GM19397 (cell line): ENCODE measurements around the gene PTPRN2.
"Not testable (repeated sequence)": the region's sequence is repeated elsewhere in the genome, so short reads cannot be mapped to it uniquely, and the experiment has no call there.

Experiments used
- ATAC-seq: cut with Tn5 transposase; IDR thresholded peaks from one replicate; pipeline ENCODE4 v1.9.1; 2021; ENCODE audit warnings: mild to moderate bottlenecking, moderate library complexity; ENCODE audit not compliant: unreplicated experiment

PTPRN2 gene

GRCh38 chr7:157740251-157740798, 847.3 kb downstream of the PTPRN2 start:
- ATAC-seq, result no peak

- no peak for ATAC-seq
Observed at GRCh38 chr7:157739650-157740049, 848.0 kb downstream of the PTPRN2 start.

GRCh38 chr7:157739031-157739430, 848.6 kb downstream of the PTPRN2 start:
- ATAC-seq, result no peak

GRCh38 chr7:157738066-157738460, 849.6 kb downstream of the PTPRN2 start:
- ATAC-seq, result no peak

GRCh38 chr7:157737151-157738065, 850.2 kb downstream of the PTPRN2 start:
- no peak for ATAC-seq

GRCh38 chr7:157736341-157736740, 851.3 kb downstream of the PTPRN2 start:
- no peak for ATAC-seq

- no peak for ATAC-seq
Observed at GRCh38 chr7:157735826-157736225, 851.8 kb downstream of the PTPRN2 start.

GRCh38 chr7:157734676-157735640, 852.7 kb downstream of the PTPRN2 start:
- ATAC-seq, result no peak

- ATAC-seq, result not testable (repeated sequence)
Observed at GRCh38 chr7:157733760-157734395, 853.7 kb downstream of the PTPRN2 start.

- no peak for ATAC-seq
Observed at GRCh38 chr7:157731126-157731525, 856.5 kb downstream of the PTPRN2 start.

- no peak for ATAC-seq
Observed at GRCh38 chr7:157730614-157731013, 857.0 kb downstream of the PTPRN2 start.

- ATAC-seq, result no peak
Observed at GRCh38 chr7:157729566-157729965, 858.1 kb downstream of the PTPRN2 start.

- ATAC-seq, result no peak
Observed at GRCh38 chr7:157727964-157728615, 859.5 kb downstream of the PTPRN2 start.

GRCh38 chr7:157726764-157727163, 860.9 kb downstream of the PTPRN2 start:
- no peak for ATAC-seq

GRCh38 chr7:157725312-157725711, 862.3 kb downstream of the PTPRN2 start:
- not testable (repeated sequence) for ATAC-seq

- no peak for ATAC-seq
Observed at GRCh38 chr7:157723205-157723604, 864.4 kb downstream of the PTPRN2 start.

- ATAC-seq, result no peak
Observed at GRCh38 chr7:157722137-157723060, 865.2 kb downstream of the PTPRN2 start.

GRCh38 chr7:157721468-157722136, 866.0 kb downstream of the PTPRN2 start:
- no peak for ATAC-seq
